Left ventricle myocardium inferior (tissue), 1 donor: ENCODE measurements around the gene ASIC1. TPM values are rescaled to one million over a fixed set of nuclear protein-coding genes. Genes with fewer than 3 reads are reported as not detected.
"Not testable (repeated sequence)": the region's sequence is repeated elsewhere in the genome, so short reads cannot be mapped to it uniquely, and the experiment has no call there.

Experiments
- DNase-seq: peaks from one replicate; pipeline ENCODE4 v3.0.0-alpha.2; 2020
- H3K27ac ChIP-seq: fragments of 200-600 bp; replicated peaks from 2 replicates; pipeline ENCODE4 v1.8.0; 2021
- H3K27me3 ChIP-seq: fragments of 200-600 bp; 2 replicates; pipeline ENCODE4 v1.8.0; 2021; ENCODE audit warnings: low read depth
- H3K36me3 ChIP-seq: fragments of 200-600 bp; 2 replicates; pipeline ENCODE4 v1.8.0; 2021
- H3K4me1 ChIP-seq: fragments of 200-600 bp; 2 replicates; pipeline ENCODE4 v1.8.0; 2021
- H3K4me3 ChIP-seq: fragments of 200-600 bp; 2 replicates; pipeline ENCODE4 v1.8.0; 2021; ENCODE audit warnings: mild to moderate bottlenecking, moderate library complexity
- H3K9me3 ChIP-seq: fragments of 200-600 bp; replicated peaks from 2 replicates; pipeline ENCODE4 v1.8.0; 2021
- CTCF ChIP-seq: fragments of 200-600 bp; IDR thresholded peaks from 2 replicates; pipeline ENCODE4 v1.8.0; 2021; ENCODE audit warnings: antibody characterized with exemption, mild to moderate bottlenecking, borderline replicate concordance
- intact Hi-C: fragments of 100-400 bp; cut with micrococcal nuclease; formaldehyde crosslinking; loops from one replicate; pipeline ENCODE4 v1.11.0; 2022
- total RNA-seq: library from RNA; stranded (reverse); fragmentation: NEBNext Ultra II Directional; extraction: Animal tissue kit (Norgen Biotek cat#: 25700); gene quantifications from one replicate; pipeline ENCODE4 v1.2.1, GENCODE V29; 2021
- donor health status: DM: no; HTN: yes; CAD: no; lungs with severe emphysema.

ASIC1 gene
- total RNA-seq, 1 donor from 2014 or later = 0.96 TPM

- intact Hi-C loops = no loop called here
- peaks cover 11% of the 10 kb centered on the region for H3K4me1 ChIP-seq
- H3K9me3 ChIP-seq = no peaks in the 10 kb centered on the region
- H3K36me3 ChIP-seq = no peaks in the 10 kb centered on the region
- H3K4me3 ChIP-seq = peak overlapping the region; percentile 84
- no peak for TF ChIP-seq CTCF
- no peak for DNase-seq
- H3K27ac ChIP-seq = peak overlapping the region; percentile 64
- no peaks in the 10 kb centered on the region for H3K27me3 ChIP-seq
Measured at GRCh38 chr12:50024805-50025186, 32.6 kb upstream of the ASIC1 start.

- H3K4me1 ChIP-seq = peaks cover 11% of the 10 kb centered on the region
- intact Hi-C loops = no loop called here
- no peaks in the 10 kb centered on the region for H3K27me3 ChIP-seq
- H3K36me3 ChIP-seq = no peaks in the 10 kb centered on the region
- DNase-seq = peak; percentile 93
- TF ChIP-seq CTCF = no peak
- peak within 1 kb of the TSS; percentile 84 for H3K4me3 ChIP-seq
- H3K9me3 ChIP-seq = no peaks in the 10 kb centered on the region
- H3K27ac ChIP-seq = peak within 1 kb of the TSS; percentile 64
Measured at GRCh38 chr12:50025187-50026059, 32.0 kb upstream of the ASIC1 start, which contains the start of gene RACGAP1. TSS of gene RACGAP1 (minus strand) at chr12:50025494. CDS start at chr12:50016715, 8,779 bp downstream.

- no peaks in the 10 kb centered on the region for H3K9me3 ChIP-seq
- intact Hi-C loops = no loop called here
- peaks cover 11% of the 10 kb centered on the region for H3K4me1 ChIP-seq
- H3K27me3 ChIP-seq = peaks cover 5% of the 10 kb centered on the region
- no peak overlapping the region for H3K27ac ChIP-seq
- TF ChIP-seq CTCF = no peak
- no peak overlapping the region for H3K4me3 ChIP-seq
- no peaks in the 10 kb centered on the region for H3K36me3 ChIP-seq
- no peak for DNase-seq
Measured at GRCh38 chr12:50026691-50027090, 30.7 kb upstream of the ASIC1 start.

- H3K27ac ChIP-seq, H3K4me1 ChIP-seq, DNase-seq, H3K9me3 ChIP-seq, H3K4me3 ChIP-seq, intact Hi-C loops, H3K36me3 ChIP-seq: not testable (repeated sequence)
- H3K27me3 ChIP-seq = peaks cover 42% of the 10 kb centered on the region
Measured at GRCh38 chr12:50030449-50030848, 26.9 kb upstream of the ASIC1 start.

- Histone ChIP-seq H3K9me3 (no peaks in the 10 kb centered on the region), H3K36me3 (no peaks in the 10 kb centered on the region), H3K4me3 (peak overlapping the region; percentile 44), H3K27ac (no peak overlapping the region), H3K27me3 (peaks cover 60% of the 10 kb centered on the region), H3K4me1 (peaks cover 3% of the 10 kb centered on the region)
- DNase-seq = no peak
- no peak for TF ChIP-seq CTCF
- intact Hi-C loops = no loop called here
Measured at GRCh38 chr12:50032515-50032853, 24.9 kb upstream of the ASIC1 start.

- Histone ChIP-seq H3K27me3 (peaks cover 60% of the 10 kb centered on the region), H3K27ac (no peak overlapping the region), H3K9me3 (no peaks in the 10 kb centered on the region), H3K4me3 (peak overlapping the region; percentile 44), H3K36me3 (no peaks in the 10 kb centered on the region), H3K4me1 (peaks cover 3% of the 10 kb centered on the region)
- peak; percentile 19 for DNase-seq
- intact Hi-C loops = no loop called here
- no peak for TF ChIP-seq CTCF
Measured at GRCh38 chr12:50032854-50033581, 24.4 kb upstream of the ASIC1 start.
